IPS-15b (cell line): ENCODE data around the gene CCDC102B.
"Not testable (repeated sequence)": the region's sequence is repeated elsewhere in the genome, so short reads cannot be mapped to it uniquely, and the experiment has no call there.

Source experiments
- H3K27me3 ChIP-seq: one replicate; pipeline ENCODE4 v1.6.1; 2013; ENCODE audit warnings: low read length; ENCODE audit not compliant: control insufficient read depth, insufficient read depth
- H3K36me3 ChIP-seq: one replicate; pipeline ENCODE4 v1.6.1; 2013; ENCODE audit warnings: low read length; ENCODE audit not compliant: control insufficient read depth, insufficient read depth
- H3K4me1 ChIP-seq: one replicate; pipeline ENCODE4 v1.6.1; 2013; ENCODE audit warnings: mild to moderate bottlenecking, low read length; ENCODE audit not compliant: control insufficient read depth, insufficient read depth
- H3K4me3 ChIP-seq: one replicate; pipeline ENCODE4 v1.5.1; 2013; ENCODE audit warnings: low read depth, low read length
- H3K9ac ChIP-seq: one replicate; pipeline ENCODE4 v1.6.1; 2013; ENCODE audit warnings: low read depth, mild to moderate bottlenecking, low read length
- H3K9me3 ChIP-seq: one replicate; pipeline ENCODE4 v1.6.1; 2013; ENCODE audit warnings: mild to moderate bottlenecking, low read length; ENCODE audit not compliant: control insufficient read depth, insufficient read depth

The CCDC102B gene

DNA sequence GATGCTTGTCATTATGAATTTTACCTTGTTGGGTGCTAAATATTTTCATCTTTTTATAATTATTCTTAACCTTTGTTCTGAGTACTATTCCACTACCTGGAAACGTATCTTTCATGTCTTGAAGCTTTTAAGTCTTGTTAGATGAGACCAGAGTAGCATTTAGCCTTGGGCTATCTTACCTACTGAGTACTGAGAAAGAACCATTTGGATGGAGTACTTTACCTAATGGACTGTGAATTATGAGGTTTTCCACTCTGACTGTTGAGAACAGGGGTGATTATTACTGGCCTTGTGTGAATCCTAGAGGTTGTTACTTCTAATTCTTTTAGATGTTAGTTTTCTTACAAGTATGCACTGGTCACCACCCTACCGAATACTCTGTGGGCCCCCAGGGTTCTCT, 63.5 kb downstream of the CCDC102B start:
- Histone ChIP-seq H3K9ac (no peak overlapping the region), H3K27me3 (no peaks in the 10 kb centered on the region), H3K4me1 (no peaks in the 10 kb centered on the region), H3K4me3 (no peak overlapping the region), H3K36me3 (no peaks in the 10 kb centered on the region), H3K9me3 (no peaks in the 10 kb centered on the region)

DNA sequence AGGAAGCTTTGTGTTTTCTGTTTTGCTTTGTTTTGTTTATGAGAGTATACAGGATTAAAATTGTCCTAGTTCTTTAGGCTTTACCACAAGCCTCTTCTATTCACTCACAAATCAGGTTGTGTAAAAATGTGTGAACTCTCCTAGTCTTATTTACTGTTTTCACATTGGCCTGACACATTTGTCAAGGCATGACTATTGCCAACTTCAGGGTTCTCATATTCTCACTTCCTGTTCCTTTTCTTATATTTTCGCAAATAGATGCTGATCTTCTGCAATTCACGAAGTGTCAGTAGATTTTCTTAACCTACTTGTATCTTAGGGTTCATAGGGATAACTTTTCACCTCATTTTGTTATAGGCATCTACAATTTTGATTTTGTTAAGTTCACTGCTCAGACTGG, 67.1 kb downstream of the CCDC102B start:
- Histone ChIP-seq H3K36me3 (no peaks in the 10 kb centered on the region), H3K4me1 (no peaks in the 10 kb centered on the region), H3K27me3 (no peaks in the 10 kb centered on the region), H3K9me3 (no peaks in the 10 kb centered on the region), H3K4me3 (no peak overlapping the region), H3K9ac (no peak overlapping the region)

DNA sequence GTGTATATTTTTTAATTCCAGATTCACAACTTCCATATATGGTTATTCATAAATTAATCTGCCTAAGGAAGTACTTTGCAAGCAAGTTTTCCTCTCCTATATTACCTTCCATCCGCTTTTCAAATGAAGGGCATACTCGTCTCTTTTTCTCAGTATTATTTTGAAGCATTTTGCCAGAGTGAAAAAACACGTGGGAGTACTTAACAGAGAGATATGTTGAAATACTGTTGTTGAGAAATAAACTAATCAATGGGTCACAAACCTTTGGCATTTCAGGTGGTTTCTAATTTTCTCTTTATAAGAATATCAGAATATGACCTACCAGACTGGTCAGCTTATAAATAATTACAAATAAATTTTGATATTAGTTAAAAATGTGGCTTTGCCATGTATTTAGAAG, 67.6 kb downstream of the CCDC102B start:
- no peaks in the 10 kb centered on the region for H3K27me3 ChIP-seq
- H3K9ac ChIP-seq = no peak overlapping the region
- no peak overlapping the region for H3K4me3 ChIP-seq
- H3K9me3 ChIP-seq = no peaks in the 10 kb centered on the region
- H3K36me3 ChIP-seq = no peaks in the 10 kb centered on the region
- no peaks in the 10 kb centered on the region for H3K4me1 ChIP-seq

DNA sequence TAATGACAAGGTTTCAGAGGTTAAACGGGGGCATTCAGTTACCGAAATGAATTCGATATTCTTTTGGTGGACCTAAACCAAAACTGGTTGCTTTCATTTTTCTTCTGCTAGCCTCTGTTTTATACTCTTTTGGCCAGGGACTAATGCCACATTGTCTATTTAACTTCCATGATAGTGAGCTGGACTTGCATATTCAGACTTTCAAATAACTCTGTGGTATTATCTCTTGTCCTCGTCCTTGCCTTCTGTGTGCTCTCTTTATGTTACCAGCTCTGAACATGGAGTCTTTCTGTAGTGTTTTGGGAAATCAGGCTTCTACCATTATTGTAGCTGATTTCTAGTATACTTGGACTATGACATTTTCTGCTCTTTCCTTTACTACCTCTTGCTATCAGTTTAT, 75.1 kb downstream of the CCDC102B start:
- H3K36me3 ChIP-seq = no peaks in the 10 kb centered on the region
- H3K9me3 ChIP-seq = no peaks in the 10 kb centered on the region
- H3K27me3 ChIP-seq = no peaks in the 10 kb centered on the region
- H3K4me3 ChIP-seq = no peak overlapping the region
- H3K4me1 ChIP-seq = no peaks in the 10 kb centered on the region
- H3K9ac ChIP-seq = no peak overlapping the region

DNA sequence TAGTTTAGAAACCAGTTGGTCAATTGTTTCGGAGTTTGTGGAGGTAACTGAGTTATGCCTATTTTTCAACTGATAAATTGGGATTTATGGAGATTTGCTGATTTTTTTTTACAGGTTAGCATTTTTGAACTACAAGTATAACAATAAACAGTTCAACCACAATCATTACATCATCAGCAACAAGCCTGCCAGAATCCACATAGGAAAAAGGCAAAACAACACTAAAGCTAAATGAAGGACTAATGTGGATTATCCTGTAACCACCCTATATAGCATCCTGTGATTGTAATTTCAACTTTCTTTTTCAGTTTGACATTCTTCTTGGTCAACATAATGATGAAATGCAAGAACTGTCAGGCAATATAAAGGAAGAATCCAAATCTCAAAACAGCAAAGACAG, 76.5 kb downstream of the CCDC102B start:
- Histone ChIP-seq H3K4me3 (no peak overlapping the region), H3K4me1 (no peaks in the 10 kb centered on the region), H3K9me3 (no peaks in the 10 kb centered on the region), H3K36me3 (no peaks in the 10 kb centered on the region), H3K27me3 (no peaks in the 10 kb centered on the region), H3K9ac (no peak overlapping the region)

DNA sequence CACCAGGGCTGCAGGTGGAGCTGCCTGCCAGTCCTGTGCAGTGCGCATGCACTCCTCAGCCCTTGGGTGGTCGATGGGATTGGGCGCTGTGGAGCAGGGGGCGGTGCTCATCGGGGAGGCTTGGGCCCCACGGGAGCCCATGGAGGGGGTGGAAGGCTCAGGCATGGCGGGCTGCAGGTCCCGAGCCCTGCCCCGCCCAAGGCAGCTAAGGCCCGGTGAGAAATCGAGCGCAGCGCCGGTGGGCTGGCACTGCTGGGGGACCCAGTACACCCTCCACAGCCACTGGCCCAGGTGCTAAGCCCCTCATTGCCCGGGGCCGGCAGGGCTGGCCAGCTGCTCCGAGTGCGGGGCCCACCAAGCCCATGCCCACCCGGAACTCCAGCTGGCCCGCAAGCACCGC, 82.1 kb downstream of the CCDC102B start:
- not testable (repeated sequence) for H3K9ac ChIP-seq, H3K4me3 ChIP-seq, H3K36me3 ChIP-seq, H3K4me1 ChIP-seq, H3K27me3 ChIP-seq, H3K9me3 ChIP-seq

DNA sequence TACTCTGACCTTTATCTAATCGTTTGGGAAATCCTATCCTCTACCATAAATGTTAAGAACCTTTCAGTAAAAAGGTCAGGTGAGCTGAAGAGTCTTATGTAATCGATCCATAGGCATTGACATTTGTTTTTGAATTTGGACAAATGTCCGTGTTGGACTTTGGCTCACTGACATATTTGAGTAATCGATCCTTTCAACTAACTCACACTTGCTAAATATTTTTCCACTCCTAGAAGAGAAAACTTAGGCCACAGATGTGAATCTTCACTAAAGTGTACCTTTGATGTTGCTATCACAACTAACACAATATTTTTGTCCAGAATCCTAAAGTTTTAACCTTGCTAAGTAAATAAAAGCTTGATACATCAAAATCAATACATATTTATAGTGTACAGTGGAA, 89.5 kb downstream of the CCDC102B start:
- Histone ChIP-seq H3K36me3 (no peaks in the 10 kb centered on the region), H3K4me3 (no peak overlapping the region), H3K9ac (no peak overlapping the region), H3K27me3 (no peaks in the 10 kb centered on the region), H3K9me3 (no peaks in the 10 kb centered on the region), H3K4me1 (no peaks in the 10 kb centered on the region)

DNA sequence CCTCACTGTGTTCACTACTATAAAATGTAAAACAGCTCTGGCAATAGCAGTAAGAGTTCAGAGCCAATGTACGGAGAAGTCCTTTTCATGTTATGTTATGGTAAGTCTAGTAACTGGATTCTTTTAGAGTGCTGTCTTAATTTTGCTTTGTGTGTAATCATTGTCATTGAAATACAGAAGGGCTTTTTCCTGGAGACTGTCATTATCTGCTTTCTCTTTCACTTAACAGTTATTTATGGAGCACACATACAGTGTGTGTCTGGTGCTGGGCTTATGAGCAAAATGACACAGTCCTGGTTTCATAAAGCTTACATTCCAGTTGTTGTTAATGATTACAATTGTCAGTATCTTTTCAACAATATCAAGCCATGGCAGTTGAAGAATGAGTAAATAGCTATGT, 95.5 kb downstream of the CCDC102B start:
- no peak overlapping the region for H3K4me3 ChIP-seq

DNA sequence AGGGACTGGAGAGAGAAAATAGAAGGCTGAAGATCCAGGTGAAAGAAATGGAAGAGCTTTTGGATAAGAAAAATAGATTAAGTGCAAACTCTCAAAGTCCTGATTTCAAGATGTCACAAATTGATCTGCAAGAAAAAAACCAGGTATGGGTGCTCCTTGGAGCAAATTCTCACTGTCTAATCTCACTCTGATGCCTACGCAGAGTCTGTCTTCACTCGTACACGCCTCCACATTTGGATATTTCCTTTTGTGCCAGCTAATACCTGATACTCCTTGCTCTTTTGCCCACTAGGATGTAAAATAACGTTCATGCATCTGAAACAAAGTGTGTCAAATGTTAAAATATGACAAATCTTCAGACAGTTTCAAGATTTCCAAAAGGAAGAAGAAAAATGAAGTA, 99.4 kb downstream of the CCDC102B start:
- no peaks in the 10 kb centered on the region for H3K9me3 ChIP-seq
- no peak overlapping the region for H3K4me3 ChIP-seq

More for the DNA sequence above, 95.5 kb downstream of the CCDC102B start:
- no peaks in the 10 kb centered on the region for H3K9me3 ChIP-seq
- no peak overlapping the region for H3K9ac ChIP-seq
- no peaks in the 10 kb centered on the region for H3K36me3 ChIP-seq
- no peaks in the 10 kb centered on the region for H3K4me1 ChIP-seq
- no peaks in the 10 kb centered on the region for H3K27me3 ChIP-seq

DNA sequence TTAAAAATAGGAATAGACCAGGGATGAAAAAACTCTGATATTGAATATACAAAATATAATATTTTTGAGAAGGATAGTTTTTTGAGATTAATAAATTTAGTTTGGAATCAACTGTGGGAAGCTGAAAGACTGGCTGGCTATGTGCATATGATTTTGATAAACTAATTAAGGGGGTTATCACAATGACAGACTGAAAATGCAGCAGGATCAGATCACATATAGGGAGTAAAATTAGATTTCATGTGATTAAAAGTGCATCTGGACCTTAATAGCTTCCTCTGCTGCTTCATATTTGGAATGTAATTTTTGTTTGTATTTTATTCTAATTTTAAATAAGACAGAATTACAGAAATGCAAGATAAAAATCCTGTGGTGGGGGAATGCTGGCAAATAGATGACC, 111.7 kb downstream of the CCDC102B start:
- Histone ChIP-seq H3K36me3 (no peaks in the 10 kb centered on the region), H3K27me3 (no peaks in the 10 kb centered on the region)

More for the DNA sequence above, 99.4 kb downstream of the CCDC102B start:
- no peaks in the 10 kb centered on the region for H3K36me3 ChIP-seq
- H3K27me3 ChIP-seq = no peaks in the 10 kb centered on the region
- no peak overlapping the region for H3K9ac ChIP-seq
- no peaks in the 10 kb centered on the region for H3K4me1 ChIP-seq

DNA sequence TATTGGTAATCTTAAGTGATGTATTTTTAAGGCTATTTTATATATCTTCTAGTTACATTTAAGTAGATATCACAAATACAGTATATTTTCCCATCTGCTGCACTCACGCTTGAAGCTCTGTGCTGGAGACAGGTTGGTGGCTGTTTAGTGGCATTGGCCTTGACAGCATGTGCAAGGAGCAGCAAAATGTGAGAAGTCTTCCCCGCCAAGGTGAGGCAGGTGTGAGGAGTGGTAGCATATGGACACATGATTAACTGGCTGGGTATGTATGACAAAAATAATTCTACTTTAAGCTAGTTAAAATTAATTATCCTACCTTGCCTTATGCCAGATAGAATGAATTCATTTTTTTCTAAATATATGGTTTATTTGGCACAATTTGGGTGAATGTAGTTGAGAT, 117.2 kb downstream of the CCDC102B start:
- Histone ChIP-seq H3K27me3 (no peaks in the 10 kb centered on the region), H3K9ac (no peak overlapping the region), H3K9me3 (no peaks in the 10 kb centered on the region), H3K36me3 (no peaks in the 10 kb centered on the region), H3K4me1 (no peaks in the 10 kb centered on the region), H3K4me3 (no peak overlapping the region)

More for the DNA sequence above, 111.7 kb downstream of the CCDC102B start:
- Histone ChIP-seq H3K9me3 (no peaks in the 10 kb centered on the region), H3K9ac (no peak overlapping the region), H3K4me3 (no peak overlapping the region), H3K4me1 (no peaks in the 10 kb centered on the region)

DNA sequence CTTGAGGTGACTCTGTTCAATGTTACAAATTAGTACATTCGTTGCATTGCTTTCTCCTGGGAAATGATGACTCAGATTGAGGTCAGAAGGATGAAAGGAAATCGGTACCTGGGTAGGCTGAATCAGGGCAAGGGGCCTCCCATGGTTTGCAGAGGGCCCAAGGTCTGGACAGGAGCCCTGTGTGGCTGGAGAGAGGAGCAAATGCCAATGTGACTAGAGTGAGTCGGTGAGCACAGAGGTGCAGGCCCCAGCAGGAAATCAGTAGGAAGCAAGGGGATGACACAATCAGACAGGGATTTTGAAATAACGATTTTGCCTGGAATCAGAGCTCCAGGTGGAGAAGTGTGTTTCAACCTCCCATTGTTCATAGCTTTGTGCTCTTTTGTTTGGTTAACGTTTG, 118.9 kb downstream of the CCDC102B start:
- Histone ChIP-seq H3K27me3 (no peaks in the 10 kb centered on the region), H3K9ac (no peak overlapping the region)

DNA sequence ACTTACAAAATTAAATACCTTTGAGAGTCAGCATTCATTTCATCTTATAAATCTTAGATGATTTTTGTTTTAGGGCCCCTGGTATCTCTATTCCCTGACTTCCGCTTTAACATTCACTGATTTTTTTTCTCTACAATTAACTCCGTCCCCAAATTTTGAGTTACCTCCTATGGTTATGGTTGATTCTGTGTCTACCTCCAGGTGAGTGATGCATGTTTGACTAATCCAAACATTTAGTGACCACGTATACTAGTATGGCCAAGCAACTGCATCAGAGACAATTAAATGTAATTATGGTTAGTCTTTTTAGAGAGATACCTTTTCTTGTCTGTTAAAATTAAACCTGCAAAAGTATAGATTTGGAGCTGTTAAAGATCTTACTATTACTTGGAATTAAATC, 120.3 kb downstream of the CCDC102B start:
- Histone ChIP-seq H3K36me3 (no peaks in the 10 kb centered on the region), H3K27me3 (no peaks in the 10 kb centered on the region), H3K4me3 (no peak overlapping the region), H3K4me1 (no peaks in the 10 kb centered on the region), H3K9me3 (no peaks in the 10 kb centered on the region), H3K9ac (no peak overlapping the region)

More for the DNA sequence above, 118.9 kb downstream of the CCDC102B start:
- H3K9me3 ChIP-seq = no peaks in the 10 kb centered on the region
- no peaks in the 10 kb centered on the region for H3K4me1 ChIP-seq
- H3K36me3 ChIP-seq = no peaks in the 10 kb centered on the region
- no peak overlapping the region for H3K4me3 ChIP-seq
